ENCODE data around the gene CHURC1. TPM values are rescaled to one million over a fixed set of nuclear protein-coding genes. Genes with fewer than 3 reads are reported as not detected.

CHURC1 gene
- total RNA-seq, 1 donor from 2014 or later, result 33.4 TPM

- peaks cover 11 to 17% (median 15%) of the 10 kb centered on the region in 3 donors for H3K4me1 ChIP-seq (ENCODE audit: control insufficient read depth in 3 of 3, insufficient read depth in 3 of 3, low read length in 3 of 3)
These were observed 6.2 kb downstream of the CHURC1 start for GRCh38 chr14:64920465-64920864.

GRCh38 chr14:64923015-64923414, 8.8 kb downstream of the CHURC1 start:
- Histone ChIP-seq H3K27ac (ENCODE audit: low read depth, low read length) (no peak overlapping the region), H3K9ac (ENCODE audit: low read depth in 1 of 3, low read length in 3 of 3) (no peak overlapping the region), H3K4me3 (ENCODE audit: low read length in 3 of 3) (no peak overlapping the region), H3K36me3 (ENCODE audit: control insufficient read depth in 3 of 3, insufficient read depth in 3 of 3, low read length in 3 of 3) (peaks cover 5 to 20% (median 14%) of the 10 kb centered on the region in 3 donors), H3K9me3 (ENCODE audit: control insufficient read depth in 3 of 3, low read length in 3 of 3) (no peaks in the 10 kb centered on the region), H3K27me3 (ENCODE audit: control insufficient read depth in 3 of 3, insufficient read depth in 3 of 3, low read length in 3 of 3) (no peaks in the 10 kb centered on the region), H3K4me1 (ENCODE audit: control insufficient read depth in 3 of 3, insufficient read depth in 3 of 3, low read length in 3 of 3) (peaks cover 7 to 11% (median 10%) of the 10 kb centered on the region in 3 donors)

More at GRCh38 chr14:64920465-64920864, 6.2 kb downstream of the CHURC1 start:
- Histone ChIP-seq H3K9me3 (ENCODE audit: control insufficient read depth in 3 of 3, low read length in 3 of 3) (no peaks in the 10 kb centered on the region), H3K27me3 (ENCODE audit: control insufficient read depth in 3 of 3, insufficient read depth in 3 of 3, low read length in 3 of 3) (no peaks in the 10 kb centered on the region), H3K9ac (ENCODE audit: low read depth in 1 of 3, low read length in 3 of 3) (no peak overlapping the region), H3K36me3 (ENCODE audit: control insufficient read depth in 3 of 3, insufficient read depth in 3 of 3, low read length in 3 of 3) (peaks cover 5 to 13% (median 12%) of the 10 kb centered on the region in 3 donors), H3K27ac (ENCODE audit: low read depth, low read length) (no peak overlapping the region), H3K4me3 (ENCODE audit: low read length in 3 of 3) (no peak overlapping the region)

GRCh38 chr14:64926398-64926995, 12.2 kb downstream of the CHURC1 start:
- Histone ChIP-seq H3K9me3 (ENCODE audit: control insufficient read depth in 3 of 3, low read length in 3 of 3) (no peaks in the 10 kb centered on the region), H3K36me3 (ENCODE audit: control insufficient read depth in 3 of 3, insufficient read depth in 3 of 3, low read length in 3 of 3) (peaks cover 5 to 29% (median 22%) of the 10 kb centered on the region in 3 donors), H3K27ac (ENCODE audit: low read depth, low read length) (peak overlapping the region; percentile 31), H3K4me1 (ENCODE audit: control insufficient read depth in 3 of 3, insufficient read depth in 3 of 3, low read length in 3 of 3) (peaks cover 13 to 18% (median 15%) of the 10 kb centered on the region in 3 donors), H3K9ac (ENCODE audit: low read depth in 1 of 3, low read length in 3 of 3) (peak overlapping the region in 2 of 3 donors; percentile 1 to 46), H3K4me3 (ENCODE audit: low read length in 3 of 3) (no peak overlapping the region), H3K27me3 (ENCODE audit: control insufficient read depth in 3 of 3, insufficient read depth in 3 of 3, low read length in 3 of 3) (no peaks in the 10 kb centered on the region)

GRCh38 chr14:64927031-64927430, 12.8 kb downstream of the CHURC1 start:
- Histone ChIP-seq H3K9ac (ENCODE audit: low read depth in 1 of 3, low read length in 3 of 3) (peak overlapping the region in 2 of 3 donors; percentile 1 to 46), H3K36me3 (ENCODE audit: control insufficient read depth in 3 of 3, insufficient read depth in 3 of 3, low read length in 3 of 3) (peaks cover 5 to 29% (median 24%) of the 10 kb centered on the region in 3 donors), H3K4me3 (ENCODE audit: low read length in 3 of 3) (no peak overlapping the region), H3K27me3 (ENCODE audit: control insufficient read depth in 3 of 3, insufficient read depth in 3 of 3, low read length in 3 of 3) (no peaks in the 10 kb centered on the region), H3K4me1 (ENCODE audit: control insufficient read depth in 3 of 3, insufficient read depth in 3 of 3, low read length in 3 of 3) (peaks cover 13 to 18% (median 15%) of the 10 kb centered on the region in 3 donors), H3K27ac (ENCODE audit: low read depth, low read length) (peak overlapping the region; percentile 31), H3K9me3 (ENCODE audit: control insufficient read depth in 3 of 3, low read length in 3 of 3) (no peaks in the 10 kb centered on the region)

- H3K9ac ChIP-seq (ENCODE audit: low read depth in 1 of 3, low read length in 3 of 3), result no peak overlapping the region
- no peak overlapping the region for H3K27ac ChIP-seq (ENCODE audit: low read depth, low read length)
- no peaks in the 10 kb centered on the region for H3K27me3 ChIP-seq (ENCODE audit: control insufficient read depth in 3 of 3, insufficient read depth in 3 of 3, low read length in 3 of 3)
- H3K4me1 ChIP-seq (ENCODE audit: control insufficient read depth in 3 of 3, insufficient read depth in 3 of 3, low read length in 3 of 3), result peaks cover 13 to 18% (median 15%) of the 10 kb centered on the region in 3 donors
- no peaks in the 10 kb centered on the region for H3K9me3 ChIP-seq (ENCODE audit: control insufficient read depth in 3 of 3, low read length in 3 of 3)
- H3K36me3 ChIP-seq (ENCODE audit: control insufficient read depth in 3 of 3, insufficient read depth in 3 of 3, low read length in 3 of 3), result peaks cover 5 to 40% (median 24%) of the 10 kb centered on the region in 3 donors
- H3K4me3 ChIP-seq (ENCODE audit: low read length in 3 of 3), result no peak overlapping the region
These were observed 14.2 kb downstream of the CHURC1 start for GRCh38 chr14:64928239-64929013.

- Histone ChIP-seq H3K9ac (ENCODE audit: low read depth in 1 of 3, low read length in 3 of 3) (no peak overlapping the region), H3K36me3 (ENCODE audit: control insufficient read depth in 3 of 3, insufficient read depth in 3 of 3, low read length in 3 of 3) (peaks cover 5 to 37% (median 22%) of the 10 kb centered on the region in 3 donors), H3K9me3 (ENCODE audit: control insufficient read depth in 3 of 3, low read length in 3 of 3) (no peaks in the 10 kb centered on the region), H3K4me3 (ENCODE audit: low read length in 3 of 3) (no peak overlapping the region), H3K27me3 (ENCODE audit: control insufficient read depth in 3 of 3, insufficient read depth in 3 of 3, low read length in 3 of 3) (no peaks in the 10 kb centered on the region), H3K4me1 (ENCODE audit: control insufficient read depth in 3 of 3, insufficient read depth in 3 of 3, low read length in 3 of 3) (peaks cover 13 to 20% (median 16%) of the 10 kb centered on the region in 3 donors), H3K27ac (ENCODE audit: low read depth, low read length) (no peak overlapping the region)
These were observed 14.7 kb downstream of the CHURC1 start for GRCh38 chr14:64929014-64929359.

- H3K4me1 ChIP-seq (ENCODE audit: control insufficient read depth in 3 of 3, insufficient read depth in 3 of 3, low read length in 3 of 3), result peaks cover 19 to 28% (median 20%) of the 10 kb centered on the region in 3 donors
- peak overlapping the region in 1 of 3 donors; percentile 18 for H3K9ac ChIP-seq (ENCODE audit: low read depth in 1 of 3, low read length in 3 of 3)
- H3K9me3 ChIP-seq (ENCODE audit: control insufficient read depth in 3 of 3, low read length in 3 of 3), result no peaks in the 10 kb centered on the region
- peak overlapping the region; percentile 49 for H3K27ac ChIP-seq (ENCODE audit: low read depth, low read length)
- H3K36me3 ChIP-seq (ENCODE audit: control insufficient read depth in 3 of 3, insufficient read depth in 3 of 3, low read length in 3 of 3), result peaks cover 0 to 27% (median 12%) of the 10 kb centered on the region in 3 donors
- H3K27me3 ChIP-seq (ENCODE audit: control insufficient read depth in 3 of 3, insufficient read depth in 3 of 3, low read length in 3 of 3), result no peaks in the 10 kb centered on the region
- no peak overlapping the region for H3K4me3 ChIP-seq (ENCODE audit: low read length in 3 of 3)
These were observed 16.0 kb downstream of the CHURC1 start for GRCh38 chr14:64930085-64930843.

- Histone ChIP-seq H3K27me3 (ENCODE audit: control insufficient read depth in 3 of 3, insufficient read depth in 3 of 3, low read length in 3 of 3) (no peaks in the 10 kb centered on the region), H3K36me3 (ENCODE audit: control insufficient read depth in 3 of 3, insufficient read depth in 3 of 3, low read length in 3 of 3) (peaks cover 0 to 27% (median 11%) of the 10 kb centered on the region in 3 donors), H3K27ac (ENCODE audit: low read depth, low read length) (peak overlapping the region; percentile 49), H3K9me3 (ENCODE audit: control insufficient read depth in 3 of 3, low read length in 3 of 3) (no peaks in the 10 kb centered on the region), H3K4me3 (ENCODE audit: low read length in 3 of 3) (no peak overlapping the region), H3K9ac (ENCODE audit: low read depth in 1 of 3, low read length in 3 of 3) (no peak overlapping the region), H3K4me1 (ENCODE audit: control insufficient read depth in 3 of 3, insufficient read depth in 3 of 3, low read length in 3 of 3) (peaks cover 24 to 32% (median 24%) of the 10 kb centered on the region in 3 donors)
These were observed 16.9 kb downstream of the CHURC1 start for GRCh38 chr14:64931123-64931522.

- no peak overlapping the region for H3K27ac ChIP-seq (ENCODE audit: low read depth, low read length)
These were observed 18.0 kb downstream of the CHURC1 start for GRCh38 chr14:64932231-64932630.

More at GRCh38 chr14:64932231-64932630, 18.0 kb downstream of the CHURC1 start:
- peaks cover 31 to 42% (median 32%) of the 10 kb centered on the region in 3 donors for H3K4me1 ChIP-seq (ENCODE audit: control insufficient read depth in 3 of 3, insufficient read depth in 3 of 3, low read length in 3 of 3)
- H3K36me3 ChIP-seq (ENCODE audit: control insufficient read depth in 3 of 3, insufficient read depth in 3 of 3, low read length in 3 of 3), result peaks cover 0 to 21% (median 11%) of the 10 kb centered on the region in 3 donors
- H3K27me3 ChIP-seq (ENCODE audit: control insufficient read depth in 3 of 3, insufficient read depth in 3 of 3, low read length in 3 of 3), result no peaks in the 10 kb centered on the region
- H3K9me3 ChIP-seq (ENCODE audit: control insufficient read depth in 3 of 3, low read length in 3 of 3), result no peaks in the 10 kb centered on the region
- H3K4me3 ChIP-seq (ENCODE audit: low read length in 3 of 3), result no peak overlapping the region
- H3K9ac ChIP-seq (ENCODE audit: low read depth in 1 of 3, low read length in 3 of 3), result no peak overlapping the region

Data from skeletal muscle tissue (tissue), 4 donors.